ENCODE data around the gene RETN. TPM values are rescaled to one million over a fixed set of nuclear protein-coding genes. Genes with fewer than 3 reads are reported as not detected.
A peak's percentile ranks its signal among the peaks of the same experiment; 100 is the strongest.

Gene RETN
- total and polyA plus RNA-seq, 2 donors (not counting 3 experiments of a cell fraction or from before 2014, with no cell fraction given): not detected

DNA sequence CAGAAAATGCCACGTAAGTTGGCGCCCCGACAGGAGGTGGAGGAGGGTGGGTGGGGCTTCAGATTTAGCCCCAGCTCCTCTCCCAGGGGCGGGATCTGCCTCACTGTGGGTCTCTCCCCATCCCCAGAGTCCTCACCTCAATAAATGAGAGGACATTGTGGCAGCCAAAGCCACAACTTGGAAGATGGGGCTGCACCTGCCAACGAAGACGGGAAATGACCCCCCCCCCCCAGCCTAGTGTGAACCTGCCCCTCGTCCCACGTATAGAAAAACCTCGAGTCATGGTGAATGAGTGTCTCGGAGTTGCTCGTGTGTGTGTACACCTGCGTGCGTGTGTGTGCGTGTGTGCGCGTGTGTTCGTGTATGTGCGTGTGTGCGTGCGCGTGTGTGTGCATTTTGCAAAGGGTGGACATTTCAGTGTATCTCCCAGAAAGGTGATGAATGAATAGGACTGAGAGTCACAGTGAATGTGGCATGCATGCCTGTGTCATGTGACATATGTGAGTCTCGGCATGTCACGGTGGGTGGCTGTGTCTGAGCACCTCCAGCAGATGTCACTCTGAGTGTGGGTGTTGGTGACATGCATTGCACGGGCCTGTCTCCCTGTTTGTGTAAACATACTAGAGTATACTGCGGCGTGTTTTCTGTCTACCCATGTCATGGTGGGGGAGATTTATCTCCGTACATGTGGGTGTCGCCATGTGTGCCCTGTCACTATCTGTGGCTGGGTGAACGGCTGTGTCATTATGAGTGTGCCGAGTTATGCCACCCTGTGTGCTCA, 10.3 kb downstream of the RETN start:
- dilution Hi-C loops (cut with MboI; ENCODE audit: extremely low pct_ligation_motif_present, low sequenced_read_pairs): no loop called here

More for the DNA sequence above, 10.3 kb downstream of the RETN start:
- Histone ChIP-seq H2AFZ (ENCODE audit: low read depth, low read length) (no peak overlapping the region), H4K20me1 (replicated peaks; ENCODE audit: control insufficient read depth, extremely low read depth, insufficient read depth, low read length) (no peaks in the 10 kb centered on the region), H3K4me3 (replicated peaks in 1 of 3; ENCODE audit: insufficient read depth in 1 of 3, low read depth in 1 of 3, low read length in 3 of 3) (no peak overlapping the region), H3K4me2 (ENCODE audit: insufficient read depth, low read length) (no peak overlapping the region), H3K27me3 (ENCODE audit: control insufficient read depth in 2 of 2, insufficient read depth in 2 of 2, low read length in 2 of 2) (peaks cover 2 to 3% of the 10 kb centered on the region in 2 experiments), H3K9me3 (replicated peaks; ENCODE audit: control insufficient read depth, insufficient read depth, low read length) (no peaks in the 10 kb centered on the region), H3K9ac (replicated peaks; ENCODE audit: extremely low read depth, insufficient read depth, low read length) (no peak overlapping the region), H3K79me2 (ENCODE audit: control insufficient read depth, insufficient read depth, low read length) (peaks cover 21% of the 10 kb centered on the region), H3K27ac (ENCODE audit: insufficient read depth, low read depth, low read length) (no peak overlapping the region), H3K9me1 (replicated peaks; ENCODE audit: control insufficient read depth, extremely low read depth, insufficient read depth, low read length) (no peaks in the 10 kb centered on the region), H3K36me3 (ENCODE audit: control insufficient read depth in 2 of 2, extremely low read depth in 1 of 2, insufficient read depth in 2 of 2, low read length in 2 of 2) (peaks cover 0 to 3% of the 10 kb centered on the region in 2 experiments), H3K4me1 (ENCODE audit: control insufficient read depth, extremely low read depth, insufficient read depth, low read length) (peaks cover 7% of the 10 kb centered on the region)
- no peak for DNase-seq (ENCODE audit: low read depth, low spot score)
- TF ChIP-seq, protein P1, sequence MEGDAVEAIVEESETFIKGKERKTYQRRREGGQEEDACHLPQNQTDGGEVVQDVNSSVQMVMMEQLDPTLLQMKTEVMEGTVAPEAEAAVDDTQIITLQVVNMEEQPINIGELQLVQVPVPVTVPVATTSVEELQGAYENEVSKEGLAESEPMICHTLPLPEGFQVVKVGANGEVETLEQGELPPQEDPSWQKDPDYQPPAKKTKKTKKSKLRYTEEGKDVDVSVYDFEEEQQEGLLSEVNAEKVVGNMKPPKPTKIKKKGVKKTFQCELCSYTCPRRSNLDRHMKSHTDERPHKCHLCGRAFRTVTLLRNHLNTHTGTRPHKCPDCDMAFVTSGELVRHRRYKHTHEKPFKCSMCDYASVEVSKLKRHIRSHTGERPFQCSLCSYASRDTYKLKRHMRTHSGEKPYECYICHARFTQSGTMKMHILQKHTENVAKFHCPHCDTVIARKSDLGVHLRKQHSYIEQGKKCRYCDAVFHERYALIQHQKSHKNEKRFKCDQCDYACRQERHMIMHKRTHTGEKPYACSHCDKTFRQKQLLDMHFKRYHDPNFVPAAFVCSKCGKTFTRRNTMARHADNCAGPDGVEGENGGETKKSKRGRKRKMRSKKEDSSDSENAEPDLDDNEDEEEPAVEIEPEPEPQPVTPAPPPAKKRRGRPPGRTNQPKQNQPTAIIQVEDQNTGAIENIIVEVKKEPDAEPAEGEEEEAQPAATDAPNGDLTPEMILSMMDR (IDR thresholded peaks at IDR 0.05; ENCODE audit: extremely low read depth in 1 of 2, insufficient read depth in 1 of 2, low read depth in 1 of 2, low read length in 2 of 2): peak in 1 of 2 donors; percentile 6
- no peak for TF ChIP-seq JUN (IDR thresholded peaks at IDR 0.05; ENCODE audit: borderline replicate concordance, insufficient read depth, insufficient read length, low read depth)
- ChIA-PET POLR2A (no interaction called here), CTCF (interaction anchor here (0.9 to 1.7 kb wide), 3 partner anchors 111 to 325 kb away, joined by 3 to 18 read pairs (median 3); no protein-coding TSS in a partner anchor)
- intact Hi-C loops (cut with micrococcal nuclease): no loop called here
- no TSS peak for BruUV-seq (replicated peaks)
- no peak for FAIRE-seq

Measured in endothelial cell of umbilical vein (primary cell).